Endometrial microvascular endothelial cells (primary cell): ENCODE data around the gene GBP6. TPM values are rescaled to one million over a fixed set of nuclear protein-coding genes. Genes with fewer than 3 reads are reported as not detected.
"Not testable (repeated sequence)": the region's sequence is repeated elsewhere in the genome, so short reads cannot be mapped to it uniquely, and the experiment has no call there.

ENCODE experiments used
- in situ Hi-C: cut with HindIII; loops from 2 replicates; pipeline ENCODE4 v1.10.0; 2017; ENCODE audit warnings: low sequenced_read_pairs, low pct_unique_long_range_greater_than_20kb; ENCODE audit errors: inconsistent ontology term
- total RNA-seq: library from RNA; depleted of rRNA; stranded (reverse); fragments of >200 nt; gene quantifications from one replicate; pipeline ENCODE4 v1.2.3, GENCODE V29; 2015; ENCODE audit errors: inconsistent ontology term

GBP6 gene, protein sequence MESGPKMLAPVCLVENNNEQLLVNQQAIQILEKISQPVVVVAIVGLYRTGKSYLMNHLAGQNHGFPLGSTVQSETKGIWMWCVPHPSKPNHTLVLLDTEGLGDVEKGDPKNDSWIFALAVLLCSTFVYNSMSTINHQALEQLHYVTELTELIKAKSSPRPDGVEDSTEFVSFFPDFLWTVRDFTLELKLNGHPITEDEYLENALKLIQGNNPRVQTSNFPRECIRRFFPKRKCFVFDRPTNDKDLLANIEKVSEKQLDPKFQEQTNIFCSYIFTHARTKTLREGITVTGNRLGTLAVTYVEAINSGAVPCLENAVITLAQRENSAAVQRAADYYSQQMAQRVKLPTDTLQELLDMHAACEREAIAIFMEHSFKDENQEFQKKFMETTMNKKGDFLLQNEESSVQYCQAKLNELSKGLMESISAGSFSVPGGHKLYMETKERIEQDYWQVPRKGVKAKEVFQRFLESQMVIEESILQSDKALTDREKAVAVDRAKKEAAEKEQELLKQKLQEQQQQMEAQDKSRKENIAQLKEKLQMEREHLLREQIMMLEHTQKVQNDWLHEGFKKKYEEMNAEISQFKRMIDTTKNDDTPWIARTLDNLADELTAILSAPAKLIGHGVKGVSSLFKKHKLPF
- not detected for total RNA-seq

DNA sequence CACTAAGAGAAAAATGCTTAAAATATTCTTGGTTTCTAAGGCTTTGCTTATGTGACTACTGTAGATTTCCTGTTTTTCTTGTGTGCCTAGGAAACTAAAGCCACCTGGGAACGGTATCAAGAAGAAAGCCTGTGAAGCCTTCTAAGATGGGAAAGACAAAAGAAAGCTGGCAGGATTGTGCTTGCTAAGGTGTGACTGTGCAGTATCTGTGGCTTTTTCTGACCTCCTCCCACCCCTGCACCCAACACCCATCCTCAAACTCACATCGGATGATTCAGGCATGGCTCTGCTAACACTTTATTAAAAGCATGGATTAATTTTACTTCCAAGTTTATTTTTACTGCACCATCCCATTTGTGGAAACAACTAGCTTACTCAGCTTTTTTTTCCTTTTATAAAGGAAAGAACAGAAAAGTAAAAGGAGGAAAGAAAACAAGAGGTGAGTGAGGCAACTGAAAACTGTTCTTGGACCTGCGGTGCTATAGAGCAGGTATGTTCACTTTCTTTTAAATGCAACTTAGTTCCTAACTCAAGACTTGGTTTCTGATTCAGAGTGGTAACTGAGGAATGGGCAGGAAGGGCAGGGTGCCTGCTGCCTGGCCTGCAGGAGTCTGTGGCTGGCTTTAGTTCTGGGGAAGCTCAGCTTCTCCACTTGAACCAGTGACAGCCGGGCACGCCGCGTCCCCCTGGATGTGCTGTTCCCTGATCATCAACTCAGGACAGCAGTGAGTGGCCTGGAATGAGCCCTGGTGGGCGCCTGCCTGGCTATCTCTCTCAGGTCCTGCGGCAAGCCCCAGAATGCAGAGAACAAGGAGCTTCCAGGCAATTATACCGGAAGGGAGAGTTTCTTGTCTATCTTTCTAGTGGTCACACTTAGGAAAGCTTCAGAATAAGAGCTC, at the start of gene GBP6:
TSS of gene GBP6 (plus strand) at position 422 of the 899 bp plus-strand sequence. CDS start 4,493 bp downstream, outside the sequence.
- in situ Hi-C loops = no loop called here

DNA sequence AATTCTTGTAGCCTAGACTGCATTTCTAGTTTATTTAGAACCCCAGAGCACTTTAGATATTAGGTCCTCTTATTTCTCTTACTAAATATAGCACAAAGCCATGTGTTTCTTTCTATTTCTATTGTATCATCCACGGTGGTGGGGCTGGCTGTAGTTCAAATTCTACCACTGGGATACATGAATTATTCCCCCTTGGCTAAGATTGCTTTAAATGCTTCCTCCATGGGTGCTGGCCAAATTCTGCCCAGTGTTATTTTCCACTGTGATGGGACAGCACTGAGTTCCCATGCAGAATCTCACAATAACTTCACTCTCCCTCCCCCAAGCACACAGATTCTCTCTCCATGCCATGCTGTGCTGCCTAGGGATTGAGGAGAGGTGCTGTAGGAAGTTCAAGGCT, 41.5 kb upstream of the GBP6 start:
- in situ Hi-C loops = no loop called here

DNA sequence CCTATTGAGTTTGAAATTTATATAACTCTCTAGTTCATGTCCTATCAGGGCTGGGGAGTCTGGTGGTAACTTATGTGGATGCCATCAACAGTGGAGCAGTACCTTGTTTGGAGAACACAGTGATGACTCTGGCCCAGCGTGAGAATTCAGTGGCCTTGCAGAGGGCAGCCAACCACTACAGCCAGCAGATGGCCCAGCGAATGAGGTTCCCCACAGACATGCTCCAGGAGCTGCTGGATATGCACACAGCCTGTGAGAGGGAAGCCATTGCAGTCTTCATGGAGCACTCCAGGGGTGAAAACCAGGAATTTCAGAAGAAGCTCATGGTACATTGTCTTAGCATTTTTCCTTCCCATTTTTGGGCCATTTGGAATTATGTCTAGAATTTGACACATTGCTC, 32.0 kb upstream of the GBP6 start:
- in situ Hi-C loops = no loop called here

DNA sequence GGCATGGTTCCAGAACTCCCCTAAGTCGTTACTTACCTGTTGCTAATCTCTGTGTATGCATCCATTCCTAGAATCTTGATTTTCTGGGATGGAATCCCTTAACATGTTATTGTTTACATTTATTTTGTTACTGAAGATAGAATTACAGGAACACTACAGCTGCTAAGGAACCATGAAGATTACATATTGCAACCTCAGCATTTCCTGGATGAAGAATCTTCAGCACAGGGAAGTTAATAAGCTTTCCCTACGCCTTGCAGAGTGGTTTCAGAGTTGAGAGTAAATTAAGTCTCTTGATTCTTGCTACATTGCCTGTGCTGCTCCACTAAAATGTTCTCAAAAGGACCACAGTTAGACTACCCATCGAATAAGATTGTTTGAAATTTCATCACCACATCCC, 31.4 kb upstream of the GBP6 start:
- in situ Hi-C loops = no loop called here

DNA sequence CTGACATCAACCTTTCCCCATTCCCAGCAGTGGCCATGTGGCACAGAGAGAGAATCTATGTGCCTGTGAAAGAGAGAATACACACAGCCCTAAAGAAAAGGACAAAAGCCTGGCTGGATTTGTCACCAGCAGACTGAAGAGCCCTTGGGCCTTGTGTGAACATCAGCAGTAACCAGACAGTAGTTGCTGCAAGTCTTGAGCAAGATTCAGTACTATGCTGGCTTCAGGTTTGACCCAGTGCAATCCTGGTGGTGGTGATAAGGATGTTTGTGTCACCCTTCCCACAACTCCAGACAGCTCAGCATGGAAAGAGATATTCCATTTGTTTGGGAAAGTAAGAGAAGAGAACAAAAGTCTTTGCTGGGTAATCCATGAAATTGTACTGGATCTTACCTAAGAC, 28.4 kb upstream of the GBP6 start:
- in situ Hi-C loops = no loop called here

DNA sequence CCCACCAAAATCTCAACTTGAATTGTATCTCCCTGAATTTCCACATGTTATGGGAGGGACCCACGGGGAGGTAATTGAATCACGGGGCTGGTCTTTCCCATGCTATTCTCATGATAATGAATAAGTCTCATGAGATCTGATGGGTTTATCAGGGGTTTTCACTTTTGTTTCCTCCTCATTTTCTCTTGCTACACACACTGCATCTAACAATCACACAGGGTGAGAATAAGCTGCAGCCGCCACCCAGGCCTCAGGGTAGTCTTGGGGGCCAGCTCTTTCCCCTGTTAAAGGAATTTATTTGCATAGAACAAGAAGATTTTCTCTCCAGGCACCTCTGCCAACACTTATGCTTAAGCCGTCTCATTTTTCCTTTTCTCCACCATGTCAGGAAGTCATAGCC, 26.0 kb upstream of the GBP6 start:
- in situ Hi-C loops = no loop called here

DNA sequence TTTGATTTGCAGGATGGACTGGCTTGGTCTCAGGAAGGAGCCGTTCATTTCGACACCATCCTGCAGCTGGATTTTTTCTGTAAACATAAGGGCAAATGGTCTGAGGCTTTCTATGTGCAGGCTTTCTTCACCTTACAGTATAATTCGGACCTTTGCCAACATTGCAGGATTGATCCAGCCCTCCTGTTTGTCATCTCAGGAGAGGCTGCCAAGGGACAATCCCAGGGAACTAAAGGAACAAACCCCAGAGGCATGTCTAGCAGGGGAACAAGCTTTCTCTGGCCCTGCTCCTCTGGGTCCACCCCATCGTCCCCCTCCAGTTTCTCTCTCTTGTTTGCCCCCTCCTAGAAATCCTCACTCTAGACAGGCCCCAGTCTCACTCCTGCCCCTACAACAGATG, 24.8 kb upstream of the GBP6 start:
- in situ Hi-C loops = no loop called here

DNA sequence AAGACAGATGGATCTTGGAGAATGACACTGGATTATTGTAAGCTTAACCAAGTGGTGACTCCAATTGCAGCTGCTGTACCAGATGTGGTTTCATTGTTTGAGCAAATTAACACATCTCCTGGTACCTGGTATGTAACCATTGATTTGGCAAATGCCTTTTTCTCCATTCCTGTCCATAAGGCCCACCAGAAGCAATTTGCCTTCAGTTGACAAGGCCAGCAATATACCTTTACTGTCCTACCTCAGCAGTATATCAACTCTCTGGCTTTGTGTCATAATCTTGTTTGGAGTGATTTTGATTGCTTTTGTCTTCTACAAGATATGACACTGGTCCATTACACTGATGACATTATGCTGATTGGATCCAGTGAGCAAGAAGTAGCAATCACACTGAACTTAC, 18.4 kb upstream of the GBP6 start:
- in situ Hi-C loops = not testable (repeated sequence)

DNA sequence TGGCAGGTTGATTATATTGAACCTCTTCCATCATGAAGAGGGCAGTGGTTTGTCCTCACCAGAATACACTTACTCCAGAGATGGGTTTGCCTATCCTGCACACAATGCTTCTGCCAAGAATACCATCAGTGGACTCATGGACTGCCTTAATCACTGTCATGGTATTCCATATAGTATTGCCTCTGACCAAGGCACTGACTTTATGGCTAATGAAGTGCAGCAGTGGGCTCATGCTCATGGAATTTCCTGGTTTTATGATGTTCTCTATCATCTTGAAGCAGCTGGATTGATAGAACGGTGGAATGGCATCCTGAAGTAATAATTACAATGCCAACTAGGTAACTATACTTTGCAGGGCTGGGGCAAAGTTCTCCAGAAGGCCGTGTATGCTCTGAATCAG, 16.6 kb upstream of the GBP6 start:
- in situ Hi-C loops = no loop called here

DNA sequence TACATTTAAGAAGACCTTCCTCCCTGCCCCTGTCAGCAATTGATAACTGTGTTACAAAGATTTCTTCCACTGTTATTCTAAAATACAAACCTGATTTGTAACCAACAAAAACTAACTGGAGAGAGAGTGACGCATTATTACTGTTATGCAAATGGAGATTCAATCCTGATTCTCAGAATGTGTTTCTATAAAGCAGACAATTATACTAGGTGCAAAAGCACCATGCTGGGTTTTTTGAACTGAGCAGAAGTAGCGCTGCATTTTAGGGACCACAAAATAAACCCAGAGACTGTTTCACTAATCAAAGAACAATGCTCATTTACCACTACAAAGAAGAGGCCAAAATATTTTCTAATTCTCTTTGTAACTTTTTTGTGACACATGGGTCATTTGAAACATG, 13.6 kb upstream of the GBP6 start:
- in situ Hi-C loops = no loop called here

DNA sequence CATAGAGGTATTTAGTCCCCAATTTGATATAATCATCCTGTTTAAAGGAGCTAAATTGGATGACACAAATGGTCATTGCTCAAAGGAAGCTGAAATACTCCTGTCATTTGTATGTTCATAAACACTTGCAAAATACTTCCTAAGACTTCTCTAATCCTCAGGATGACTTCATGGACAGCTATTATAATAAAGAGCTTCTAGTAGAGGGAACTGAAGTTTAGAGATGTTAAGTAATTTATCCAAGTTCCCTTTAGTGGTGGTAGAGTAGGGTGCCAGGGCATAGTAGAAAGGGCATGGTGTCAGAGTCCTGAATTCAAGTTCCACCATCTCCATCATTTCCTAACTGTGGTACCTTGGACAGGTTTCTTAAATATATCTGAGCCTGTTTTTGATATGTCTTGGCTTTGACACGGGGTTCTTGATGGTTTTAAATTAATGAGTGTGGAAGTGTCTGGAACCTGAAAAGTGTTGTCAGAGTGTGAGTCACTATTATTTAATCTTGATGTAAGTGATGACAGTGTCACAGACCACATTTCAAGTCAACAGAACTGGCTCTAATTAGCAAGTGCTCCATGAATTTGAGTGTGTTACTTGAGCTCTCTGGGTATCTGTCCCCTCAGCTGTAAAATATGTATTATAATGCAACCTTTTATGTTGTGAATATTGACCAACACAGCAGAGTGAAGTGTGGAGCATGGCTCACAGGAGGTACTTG, 12.1 kb upstream of the GBP6 start:
- in situ Hi-C loops = no loop called here

DNA sequence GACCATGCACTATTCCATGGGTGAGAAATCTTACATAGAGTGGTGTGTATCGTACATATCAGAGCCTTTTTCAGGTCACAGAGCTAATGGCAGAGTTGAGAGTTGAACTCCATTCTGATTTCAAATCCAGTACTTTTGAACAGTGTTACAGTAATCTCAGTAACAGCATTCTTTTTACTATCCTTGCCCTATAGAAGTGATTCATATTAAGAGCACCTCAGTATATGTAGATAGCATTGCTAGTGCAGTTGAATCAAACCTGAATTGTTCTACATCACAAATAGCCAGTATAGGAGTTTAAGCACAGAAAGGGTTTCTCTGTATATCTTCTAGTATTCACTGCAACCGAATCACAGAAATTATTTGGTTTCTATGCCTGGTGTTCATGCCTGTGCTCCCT, 11.4 kb upstream of the GBP6 start:
- in situ Hi-C loops = no loop called here

DNA sequence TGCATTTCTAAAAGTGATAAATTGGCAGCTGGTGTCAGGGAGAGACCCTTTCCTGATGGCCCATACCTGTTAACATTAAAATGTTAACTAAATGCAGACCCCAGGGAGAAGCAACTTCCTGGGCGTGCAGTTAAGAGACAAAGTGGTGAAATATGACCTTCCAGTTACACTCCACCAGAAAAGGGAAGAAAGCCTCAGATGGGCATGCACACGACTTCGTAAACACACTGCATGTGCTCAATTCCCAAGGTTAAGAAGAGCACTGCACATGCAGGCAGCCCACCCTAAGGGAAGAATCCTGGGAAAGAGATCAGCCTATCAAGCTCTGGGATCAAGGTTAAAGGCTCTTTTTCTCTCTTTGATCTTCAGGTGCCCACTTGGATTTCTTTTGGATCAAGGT, 9.7 kb upstream of the GBP6 start:
- in situ Hi-C loops = no loop called here

DNA sequence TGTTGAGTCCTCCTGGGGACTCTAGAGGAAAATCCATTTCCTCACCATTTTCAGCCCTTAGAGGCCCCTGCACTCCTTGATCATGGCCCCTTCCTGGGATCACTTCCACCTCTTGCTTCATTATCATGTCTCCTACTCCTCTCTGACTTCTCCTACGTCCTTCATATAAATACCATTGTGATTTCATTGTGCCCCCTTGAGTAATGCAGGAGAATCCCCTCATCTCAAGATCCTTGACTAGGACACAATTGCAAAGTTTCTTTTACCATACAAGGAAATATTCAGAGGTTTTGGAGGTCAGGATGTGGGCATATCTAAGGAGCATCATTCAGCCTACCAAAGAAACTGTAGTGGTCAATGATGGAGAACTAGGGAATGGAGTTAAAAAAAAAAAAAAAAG, 8.8 kb upstream of the GBP6 start:
- in situ Hi-C loops = no loop called here

DNA sequence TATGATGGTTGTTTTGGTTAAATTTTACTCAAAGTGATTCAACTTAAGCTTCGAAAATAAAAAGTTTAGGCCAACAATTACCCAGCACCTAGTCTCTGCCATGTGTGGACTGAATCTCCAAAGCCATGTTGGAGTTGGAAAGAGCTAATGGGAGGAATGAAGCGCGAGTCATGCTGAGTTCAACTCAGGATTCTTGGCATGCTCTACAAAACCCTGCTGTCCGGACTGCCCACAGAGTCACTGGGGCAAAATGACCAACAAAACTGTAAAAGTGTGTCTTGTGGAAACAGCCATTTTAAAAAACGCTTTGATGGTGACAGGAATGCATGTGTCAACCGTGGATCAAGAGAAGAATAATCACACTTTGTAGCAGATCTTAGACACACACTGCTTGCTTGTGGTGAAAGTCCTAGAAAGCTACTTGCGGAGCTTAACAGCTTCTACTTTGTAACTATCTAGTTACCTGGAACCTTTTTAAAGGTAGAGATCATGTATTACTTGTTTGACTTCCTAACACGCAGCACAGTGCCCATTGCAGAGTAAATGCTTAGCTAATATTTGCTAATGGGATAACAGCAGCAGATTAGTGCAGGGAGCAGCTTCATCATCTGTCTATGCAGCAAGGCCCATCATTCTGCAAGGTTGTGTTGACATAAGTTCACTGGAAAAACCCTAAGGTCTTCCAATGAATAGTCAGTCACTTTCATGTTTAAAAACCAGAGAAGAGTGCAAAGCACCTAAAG, 7.0 kb upstream of the GBP6 start:
- in situ Hi-C loops = no loop called here

DNA sequence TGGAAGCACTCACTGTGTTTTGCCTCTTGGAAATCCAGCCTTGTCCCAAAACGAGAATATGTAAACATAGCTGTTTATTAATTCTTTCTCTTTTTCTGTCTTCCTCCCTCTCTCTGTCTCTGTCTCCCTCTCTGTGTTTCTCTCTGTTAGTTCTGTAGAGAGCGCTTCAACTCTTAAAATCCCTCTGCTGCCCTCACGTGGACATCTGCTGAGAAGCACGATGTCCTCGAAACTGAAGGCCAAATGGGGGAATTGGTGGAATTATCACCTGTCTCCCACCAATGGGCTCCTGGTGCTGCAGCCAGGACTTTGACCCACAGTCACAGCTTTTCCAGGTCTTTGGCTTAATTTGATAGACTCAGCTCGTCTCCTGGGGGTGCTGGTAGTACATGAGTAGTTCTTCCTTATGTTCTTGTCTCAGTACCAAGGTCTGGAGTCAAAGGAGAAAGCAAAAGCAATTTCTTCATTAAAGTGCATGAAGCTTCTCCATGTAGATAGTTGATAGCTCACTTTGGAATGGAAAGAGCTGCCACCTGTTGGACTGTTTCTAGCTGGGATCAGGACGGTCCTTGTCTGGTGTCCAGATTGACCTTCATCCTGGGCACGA, 5.5 kb upstream of the GBP6 start:
- in situ Hi-C loops = no loop called here

DNA sequence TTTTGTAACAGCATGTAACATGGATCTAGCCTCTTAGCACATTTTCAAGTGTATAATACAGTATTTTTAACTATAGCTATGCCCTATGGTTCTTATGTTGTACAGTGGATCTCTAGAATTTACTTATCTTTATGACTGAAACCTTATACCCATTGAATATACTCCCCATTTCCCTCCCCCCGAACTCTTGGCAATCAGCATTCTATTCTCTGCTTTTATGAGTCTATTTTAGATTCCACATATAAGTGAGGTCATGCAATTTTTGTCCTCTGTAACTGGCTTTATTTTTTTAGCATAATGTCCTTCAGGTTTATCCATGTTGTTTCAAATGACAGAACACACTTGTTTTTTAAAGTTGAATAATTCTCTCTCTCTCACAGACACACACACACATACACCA, 3.1 kb upstream of the GBP6 start:
- in situ Hi-C loops = no loop called here

DNA sequence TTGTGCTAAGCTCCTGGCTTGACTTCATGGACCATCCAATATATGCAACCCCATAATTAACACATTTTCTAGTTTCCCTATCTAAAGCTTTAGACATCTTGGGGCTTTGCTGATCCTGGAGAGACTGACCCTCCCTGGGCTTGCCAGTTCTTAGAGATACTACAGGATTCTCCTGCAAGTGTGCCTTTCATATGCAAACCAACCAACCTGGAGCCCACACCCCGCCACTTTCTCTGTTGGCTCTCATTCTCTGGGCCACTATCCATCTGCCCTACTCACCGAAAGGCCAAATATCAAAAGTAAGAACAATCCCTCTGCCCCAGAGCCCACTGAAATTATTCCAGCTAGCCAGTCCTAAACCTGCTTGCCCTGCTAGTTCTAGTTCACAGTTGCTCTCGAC, 2.2 kb upstream of the GBP6 start:
- in situ Hi-C loops = no loop called here
